Activated CD4-positive, alpha-beta T cell treated with anti-CD3 and anti-CD28 coated beads, Interleukin-2, Interleukin-6, amounts not matched to agents 100 ng/mL and 50 ng/mL, durations not matched to agents 16 hours and 8 hours (primary cell): ENCODE data around the gene MAPKBP1.
A peak's percentile ranks its signal among the peaks of the same experiment; 100 is the strongest.

Experiments used
- DNase-seq: peaks from one replicate; pipeline ENCODE4 v3.0.0-alpha.2; 2020

Gene MAPKBP1

GRCh38 chr15:41869770-41870688 is 95.7 kb downstream of the MAPKBP1 start:
- no peak for DNase-seq

GRCh38 chr15:41870689-41871081 is 96.4 kb downstream of the MAPKBP1 start:
- DNase-seq, result peak; percentile 70

GRCh38 chr15:41871175-41871905 is 97.1 kb downstream of the MAPKBP1 start:
- DNase-seq, result no peak

- no peak for DNase-seq
These were observed 98.0 kb downstream of the MAPKBP1 start for GRCh38 chr15:41872166-41872747.

- DNase-seq, result no peak
These were observed 99.4 kb downstream of the MAPKBP1 start for GRCh38 chr15:41873711-41874110.

GRCh38 chr15:41874736-41875135 is 100.5 kb downstream of the MAPKBP1 start:
- no peak for DNase-seq

- no peak for DNase-seq
These were observed 101.7 kb downstream of the MAPKBP1 start for GRCh38 chr15:41876007-41876406.

- no peak for DNase-seq
These were observed 102.4 kb downstream of the MAPKBP1 start for GRCh38 chr15:41876689-41877088.
